ENCODE measurements around the gene MED8.

DNA sequence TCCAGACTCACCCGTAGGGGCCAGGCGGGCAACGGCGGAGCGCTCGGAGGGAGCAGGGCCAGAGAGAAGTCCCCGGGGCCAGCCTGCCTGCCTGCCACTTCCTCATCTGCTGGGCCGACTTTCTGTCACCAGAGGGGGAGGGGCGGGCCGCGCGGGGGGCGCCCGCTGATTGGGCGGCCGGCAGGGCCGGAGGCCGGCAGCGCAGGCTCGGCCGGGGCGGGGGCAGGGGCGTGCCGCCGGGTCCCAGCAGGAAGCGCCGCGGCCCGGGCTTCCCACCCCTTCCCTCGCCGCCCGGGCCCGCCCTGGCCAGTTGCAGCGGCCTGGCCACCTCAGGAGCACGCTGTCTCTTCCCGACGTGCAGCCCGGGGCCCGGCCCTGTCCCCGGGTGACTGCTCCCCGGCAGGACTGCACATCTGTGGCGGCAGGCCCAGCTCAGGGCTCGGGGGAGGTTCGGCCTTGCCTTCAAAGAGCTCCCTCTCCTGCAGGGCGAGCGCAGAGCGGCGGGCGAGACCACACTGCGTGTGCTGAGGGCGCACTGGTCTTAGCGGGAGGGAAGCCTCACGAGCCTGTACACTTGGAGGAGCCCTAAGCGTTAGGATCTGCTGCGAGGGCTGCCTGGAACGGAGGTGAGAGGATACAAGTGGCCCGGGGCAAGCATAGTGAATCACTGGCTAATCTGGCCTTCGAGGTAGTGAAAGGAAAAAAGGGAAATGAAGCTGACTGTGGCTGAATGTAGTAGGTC is 21.5 kb downstream of the MED8 start, which contains the start of gene ELOVL1:
- TF ChIP-seq POLR2A (IDR thresholded peaks at IDR 0.05): no peak
- TF ChIP-seq, protein P1, sequence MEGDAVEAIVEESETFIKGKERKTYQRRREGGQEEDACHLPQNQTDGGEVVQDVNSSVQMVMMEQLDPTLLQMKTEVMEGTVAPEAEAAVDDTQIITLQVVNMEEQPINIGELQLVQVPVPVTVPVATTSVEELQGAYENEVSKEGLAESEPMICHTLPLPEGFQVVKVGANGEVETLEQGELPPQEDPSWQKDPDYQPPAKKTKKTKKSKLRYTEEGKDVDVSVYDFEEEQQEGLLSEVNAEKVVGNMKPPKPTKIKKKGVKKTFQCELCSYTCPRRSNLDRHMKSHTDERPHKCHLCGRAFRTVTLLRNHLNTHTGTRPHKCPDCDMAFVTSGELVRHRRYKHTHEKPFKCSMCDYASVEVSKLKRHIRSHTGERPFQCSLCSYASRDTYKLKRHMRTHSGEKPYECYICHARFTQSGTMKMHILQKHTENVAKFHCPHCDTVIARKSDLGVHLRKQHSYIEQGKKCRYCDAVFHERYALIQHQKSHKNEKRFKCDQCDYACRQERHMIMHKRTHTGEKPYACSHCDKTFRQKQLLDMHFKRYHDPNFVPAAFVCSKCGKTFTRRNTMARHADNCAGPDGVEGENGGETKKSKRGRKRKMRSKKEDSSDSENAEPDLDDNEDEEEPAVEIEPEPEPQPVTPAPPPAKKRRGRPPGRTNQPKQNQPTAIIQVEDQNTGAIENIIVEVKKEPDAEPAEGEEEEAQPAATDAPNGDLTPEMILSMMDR (IDR thresholded peaks at IDR 0.05): no peak

All from lower leg skin (tissue), 3 donors.